GM18858 (cell line): ENCODE results near the gene U2SURP.
A peak's percentile ranks its signal among the peaks of the same experiment; 100 is the strongest.

Experiments
- ATAC-seq: cut with Tn5 transposase; IDR thresholded peaks from one replicate; pipeline ENCODE4 v1.9.1; 2021; ENCODE audit not compliant: unreplicated experiment

The U2SURP gene

DNA sequence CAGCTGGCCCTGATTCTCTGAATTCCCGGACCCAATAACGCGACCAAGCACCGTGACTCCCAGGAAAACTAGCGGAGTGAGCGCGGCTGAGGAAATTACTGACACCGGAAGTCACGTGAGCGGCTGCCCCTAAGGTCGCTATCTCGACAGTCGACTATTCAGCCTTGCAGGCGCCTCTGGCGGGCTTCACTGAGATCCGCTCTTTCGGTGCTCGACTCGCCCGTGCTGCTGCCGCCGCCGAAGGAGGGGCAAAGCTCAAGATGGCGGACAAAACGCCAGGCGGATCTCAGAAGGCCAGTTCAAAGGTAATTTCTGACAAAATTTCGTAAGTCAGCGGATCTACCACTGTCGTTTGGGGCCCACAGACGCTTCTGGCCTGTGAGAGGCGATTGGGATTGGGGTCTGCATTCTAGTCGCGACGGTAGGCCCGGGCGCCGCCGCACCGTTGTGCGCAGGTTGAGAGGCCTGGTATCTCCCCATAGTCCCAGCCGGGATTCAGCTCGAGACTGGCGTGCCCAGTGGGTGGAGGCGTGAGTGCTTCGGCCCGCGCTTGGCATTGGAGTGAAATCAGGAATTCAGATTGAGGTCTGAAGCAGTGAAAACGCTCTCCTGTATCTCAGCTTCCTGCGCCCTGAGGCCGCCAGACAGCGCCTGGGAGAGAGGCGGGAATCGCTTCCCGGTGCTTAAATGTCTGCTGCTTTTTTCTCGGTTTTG lies at the start of gene U2SURP:
TSS of gene U2SURP (plus strand) at position 202 of the 714 bp plus-strand sequence. CDS start at position 261, 59 bp downstream.
- peak; percentile 68 for ATAC-seq

DNA sequence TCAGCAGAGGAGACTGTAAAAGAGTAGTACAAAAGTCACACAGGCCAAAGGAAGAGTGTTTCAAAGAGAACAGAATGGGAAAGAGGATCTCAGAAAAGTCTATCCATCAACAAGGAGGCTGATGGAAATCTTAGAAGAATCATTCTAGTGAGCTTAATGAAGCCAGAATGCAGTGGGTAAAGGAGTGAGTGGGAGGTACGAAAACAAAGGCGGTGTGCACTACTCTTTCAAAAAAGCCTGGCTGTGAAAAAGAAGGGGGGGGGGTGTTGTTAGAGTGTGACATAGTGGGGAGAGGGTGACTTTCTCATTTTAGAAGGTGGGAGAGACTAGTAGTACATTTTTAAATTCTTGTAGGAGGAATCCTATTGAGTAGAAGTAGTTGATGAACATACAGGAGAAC lies 49.6 kb upstream of the U2SURP start:
- ATAC-seq: no peak

DNA sequence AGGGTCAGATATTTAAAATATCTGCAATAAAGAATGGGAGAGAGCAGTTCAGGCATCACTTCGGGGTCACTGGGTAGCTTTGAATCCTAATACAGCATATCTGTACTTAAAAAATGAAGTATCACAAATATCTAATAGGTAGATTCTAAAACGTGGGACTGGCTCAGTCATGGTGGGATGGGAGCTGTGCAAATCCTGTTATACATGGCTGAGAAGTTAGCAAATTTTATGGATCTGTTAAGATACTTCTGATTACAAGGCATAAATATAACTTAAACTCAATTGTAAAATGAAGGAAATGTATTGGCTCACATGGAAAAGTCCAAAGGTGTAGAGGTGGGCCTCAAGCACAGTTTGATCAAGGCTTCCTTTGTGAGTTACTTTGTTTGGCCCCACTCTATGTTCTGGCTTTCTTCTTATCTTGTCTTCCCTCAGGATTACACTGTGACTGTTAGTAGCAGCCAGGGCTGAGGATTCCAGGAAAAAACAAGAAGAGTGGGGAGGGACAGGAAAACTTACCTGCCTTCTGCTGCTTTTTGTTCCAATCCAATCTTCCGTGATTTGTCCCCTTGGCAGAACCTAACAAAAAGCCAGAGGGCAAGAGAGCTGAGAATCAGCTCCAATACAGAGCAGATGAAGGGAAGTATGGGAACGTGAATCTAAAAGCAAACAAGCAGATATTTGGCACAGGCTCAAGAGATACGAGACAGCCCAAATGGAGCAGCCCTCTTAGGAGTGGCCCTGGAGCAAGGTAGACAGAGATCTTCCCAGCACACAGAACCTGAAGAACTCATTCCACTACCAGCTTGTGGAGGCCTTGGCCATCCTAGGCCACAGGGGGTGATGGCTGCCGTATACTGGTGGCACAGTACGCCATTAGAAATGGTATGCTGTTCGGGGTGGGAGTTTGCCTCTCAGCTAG lies 48.8 kb upstream of the U2SURP start:
- no peak for ATAC-seq

DNA sequence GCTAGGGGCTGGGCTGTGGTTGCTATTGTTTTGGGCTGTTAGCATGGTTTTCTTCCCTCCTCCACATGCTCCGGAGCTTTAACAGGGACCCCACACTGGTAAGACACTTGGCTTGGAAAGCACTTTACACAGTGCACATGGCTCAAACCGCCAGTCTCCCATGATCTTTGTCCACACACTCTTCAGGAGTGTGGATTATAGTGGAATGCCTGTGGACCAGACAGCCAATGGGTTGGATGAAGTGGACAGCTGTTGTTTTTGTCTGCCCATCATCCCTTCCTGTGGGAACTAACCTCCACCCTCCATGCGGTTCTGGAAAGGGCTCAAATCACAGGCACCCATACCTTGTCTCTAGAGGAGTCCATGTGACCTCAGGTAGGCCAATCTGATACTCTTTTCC lies 47.9 kb upstream of the U2SURP start:
- no peak for ATAC-seq

DNA sequence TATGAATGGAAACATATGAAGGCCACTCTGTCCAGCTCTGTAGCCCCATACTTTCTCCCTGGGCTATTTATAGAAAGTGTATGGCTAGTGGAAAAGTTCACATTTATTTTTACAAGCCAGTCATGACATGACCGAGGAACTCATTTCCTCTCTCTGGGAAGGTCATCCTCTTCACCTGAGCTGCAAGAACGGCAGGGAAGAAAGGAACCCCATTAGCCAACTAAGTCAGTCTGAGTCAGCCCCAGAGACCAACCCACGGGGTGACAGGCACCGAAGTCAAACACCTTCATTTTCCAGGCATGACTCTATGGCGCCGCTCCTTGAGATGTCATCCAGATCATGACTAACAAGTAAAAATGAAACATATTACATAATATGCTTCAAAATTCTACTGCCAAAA lies 42.7 kb upstream of the U2SURP start:
- no peak for ATAC-seq

DNA sequence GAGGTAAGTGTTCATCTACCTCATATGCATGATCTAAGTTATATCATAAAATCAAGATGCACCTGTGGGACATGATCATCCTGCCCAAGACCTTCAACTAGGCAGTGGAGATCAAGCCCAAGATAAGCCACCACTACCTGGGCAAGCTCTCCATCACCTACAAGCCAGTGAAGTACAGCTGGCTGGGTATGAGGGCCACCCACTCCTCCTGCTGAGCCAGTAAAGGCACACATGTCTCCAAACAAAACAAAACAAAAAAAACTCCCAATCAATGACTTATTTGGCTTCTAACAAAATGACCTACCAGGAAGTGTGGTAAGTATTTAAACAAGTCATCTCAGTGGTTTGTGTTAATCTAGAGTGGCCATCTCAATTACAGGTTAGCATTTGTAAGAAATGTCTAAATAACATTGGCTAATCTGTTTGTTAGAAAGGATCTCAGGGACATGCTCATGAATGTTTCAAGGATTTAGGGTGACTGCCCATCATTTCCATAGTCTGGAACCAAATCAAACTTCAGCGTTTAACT lies 41.0 kb upstream of the U2SURP start:
- no peak for ATAC-seq

DNA sequence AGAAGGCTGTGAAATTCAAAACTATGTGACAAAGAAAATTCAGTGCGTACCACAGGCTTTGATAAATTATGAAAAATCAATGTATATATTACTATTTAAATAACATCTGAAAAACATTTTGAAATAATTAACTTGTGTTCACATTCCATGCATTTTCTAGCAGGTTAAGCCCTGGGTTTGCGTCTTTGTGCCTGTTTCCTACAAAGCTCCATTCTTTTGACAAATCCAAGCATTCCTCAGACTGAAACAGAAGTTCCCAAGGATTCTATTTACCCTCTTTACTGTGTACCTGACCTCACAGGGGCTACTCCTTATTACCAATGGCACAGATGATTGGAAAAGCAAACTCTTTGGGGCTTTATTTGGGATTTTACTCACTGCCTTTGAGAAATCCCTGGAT lies 39.8 kb upstream of the U2SURP start:
- no peak for ATAC-seq

DNA sequence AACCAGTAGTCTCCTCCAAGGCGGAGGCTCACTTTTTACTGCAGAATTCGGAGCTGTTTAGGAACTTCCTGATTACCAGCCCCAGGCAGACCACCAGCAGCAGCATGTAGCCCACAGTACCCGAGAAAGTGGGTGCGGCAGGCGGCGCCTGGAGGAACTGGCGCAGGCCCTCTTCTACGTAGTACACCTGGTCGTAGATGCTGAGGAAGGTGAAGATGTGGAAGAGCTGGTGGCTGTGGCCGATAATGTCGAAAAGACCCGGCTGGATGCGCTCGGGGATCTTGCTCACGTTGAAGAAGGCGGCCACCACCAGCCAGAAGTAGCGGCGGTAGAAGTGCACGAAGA lies 39.2 kb upstream of the U2SURP start:
- no peak for ATAC-seq

DNA sequence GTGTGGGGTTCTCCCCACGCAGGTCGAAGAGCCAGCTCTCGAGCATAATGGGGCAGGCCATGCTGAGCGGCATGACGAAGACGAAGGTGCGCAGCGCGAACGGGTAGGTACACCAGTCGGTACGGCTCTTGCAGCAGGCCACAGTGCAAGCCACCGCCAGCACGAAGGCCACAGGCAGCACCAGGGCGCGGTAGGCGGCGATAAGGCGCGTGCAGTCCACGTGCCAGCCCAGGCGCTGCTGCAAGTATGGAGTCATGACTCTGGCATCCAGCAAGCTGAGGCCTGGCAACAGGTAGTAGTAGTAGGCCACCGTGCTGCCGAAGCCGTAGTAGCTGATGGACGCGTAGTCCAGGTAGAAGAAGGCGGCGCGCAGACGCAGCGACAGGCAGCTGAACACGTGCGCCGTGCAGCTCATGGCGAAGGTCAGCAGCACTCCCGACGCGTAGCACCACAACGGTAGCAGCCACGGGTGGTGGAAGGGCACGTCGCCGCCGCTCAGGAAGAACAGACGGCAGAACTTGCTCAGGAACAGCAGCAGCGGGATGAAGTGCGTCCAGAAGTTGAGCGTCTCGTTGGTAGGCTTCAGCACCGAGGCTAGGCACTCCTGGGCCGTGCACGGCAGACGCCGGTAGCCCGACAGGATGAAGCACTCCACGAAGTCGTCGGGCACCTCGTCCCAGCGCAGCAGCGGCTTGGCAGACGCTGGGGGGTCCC lies 38.7 kb upstream of the U2SURP start:
- no peak for ATAC-seq

DNA sequence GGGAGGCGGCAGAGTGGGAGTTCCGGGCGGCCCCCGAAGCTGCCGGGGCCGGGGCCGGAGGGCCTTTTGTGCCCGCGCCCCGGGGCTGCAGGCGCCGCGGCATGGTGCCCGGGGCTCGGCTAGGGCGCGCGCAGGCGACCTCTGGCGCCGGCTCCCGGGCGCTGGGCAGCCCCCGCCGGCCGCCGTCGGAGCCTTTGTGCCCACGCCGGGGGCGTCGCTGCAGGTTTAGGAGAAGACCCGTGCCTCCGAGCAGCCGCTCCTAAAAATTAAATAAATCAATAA lies 38.2 kb upstream of the U2SURP start:
- ATAC-seq: no peak

DNA sequence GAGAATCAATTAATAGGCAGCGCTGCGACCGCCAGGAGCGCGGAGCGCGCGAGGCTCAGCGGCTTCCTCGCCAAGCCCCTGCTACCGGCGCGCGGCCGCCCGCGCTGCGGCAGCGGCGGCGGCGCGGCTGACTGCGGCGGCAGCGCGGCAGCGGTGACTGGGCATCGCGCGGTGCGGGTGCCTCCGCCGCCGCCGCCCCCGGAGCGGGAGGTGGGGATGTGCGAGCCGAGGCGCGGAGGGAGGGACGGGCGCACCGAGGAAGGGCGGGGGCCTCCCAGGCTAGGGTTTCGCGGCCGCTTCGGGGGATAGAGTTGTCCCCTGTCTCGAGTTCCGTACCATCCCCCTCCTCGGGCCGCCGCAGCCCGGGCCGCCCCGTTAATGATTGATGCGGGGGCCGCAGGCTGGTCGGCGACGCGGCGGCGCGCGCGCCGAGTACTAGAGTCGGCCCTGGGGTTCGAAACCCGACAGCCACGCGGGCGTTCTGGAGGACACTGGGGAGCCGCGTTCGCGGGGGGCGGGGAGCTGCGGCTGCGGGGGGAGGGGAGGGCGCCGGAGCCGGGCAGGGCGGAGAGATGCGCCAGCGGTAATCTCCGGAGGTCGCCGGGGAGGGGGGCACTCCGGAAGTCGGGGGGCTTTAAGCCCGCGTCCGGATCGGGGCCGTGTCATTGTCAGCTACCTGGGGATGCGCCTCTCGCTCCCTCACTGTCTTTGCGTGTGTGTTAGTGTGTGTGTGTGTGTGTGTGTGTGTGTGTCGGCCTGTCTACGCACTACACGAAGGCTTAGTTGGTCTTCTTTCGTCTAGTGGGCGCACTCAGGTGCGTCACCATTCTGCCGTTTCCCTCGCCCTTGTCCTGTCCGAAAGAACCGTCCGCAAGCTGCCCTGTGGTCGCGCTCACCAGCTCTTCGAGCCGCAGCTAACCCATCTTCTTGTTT lies 37.6 kb upstream of the U2SURP start, which contains the start of gene PAQR9:
TSS of gene PAQR9 (minus strand) at position 159 of the 933 bp plus-strand sequence. CDS start 338 bp downstream, outside the sequence.
- no peak for ATAC-seq

DNA sequence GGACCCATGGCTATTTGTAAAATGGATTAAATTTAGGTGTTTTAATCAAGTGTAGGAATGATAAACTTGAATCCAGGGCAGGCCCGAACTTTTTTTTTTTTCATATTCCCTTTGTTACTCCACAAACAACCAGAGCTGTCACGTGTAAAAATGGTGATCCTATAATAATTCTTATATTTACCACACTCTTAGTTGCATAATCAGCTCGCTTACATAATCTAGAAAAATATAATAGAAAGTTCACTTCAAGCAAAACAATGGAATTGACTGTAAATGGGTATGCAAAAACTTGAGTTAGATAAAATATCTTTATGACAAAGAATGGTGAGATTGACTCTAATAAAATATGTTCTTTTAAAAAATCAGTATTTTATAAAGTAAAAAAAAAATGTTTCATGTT lies 35.8 kb upstream of the U2SURP start:
- ATAC-seq: no peak

DNA sequence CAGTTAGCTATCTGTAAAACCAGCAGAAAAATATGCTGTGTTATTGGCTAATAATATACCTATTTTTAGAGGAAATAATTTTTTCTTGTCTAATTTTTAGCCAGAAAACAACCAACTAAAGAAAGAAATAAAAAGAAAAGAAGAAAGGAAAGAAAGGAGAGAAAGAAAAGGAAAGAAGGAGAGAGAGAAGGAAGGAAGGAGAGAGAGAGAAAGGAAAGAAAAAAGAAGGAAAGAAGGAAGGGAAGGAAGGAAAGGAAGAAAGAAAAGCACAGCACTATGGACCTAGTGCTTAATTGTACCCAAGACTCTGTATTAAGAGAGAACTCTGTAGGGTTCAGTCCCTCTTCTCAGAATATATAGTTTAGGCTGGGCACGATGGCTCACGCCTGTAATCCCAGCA lies 34.6 kb upstream of the U2SURP start:
- ATAC-seq: no peak

DNA sequence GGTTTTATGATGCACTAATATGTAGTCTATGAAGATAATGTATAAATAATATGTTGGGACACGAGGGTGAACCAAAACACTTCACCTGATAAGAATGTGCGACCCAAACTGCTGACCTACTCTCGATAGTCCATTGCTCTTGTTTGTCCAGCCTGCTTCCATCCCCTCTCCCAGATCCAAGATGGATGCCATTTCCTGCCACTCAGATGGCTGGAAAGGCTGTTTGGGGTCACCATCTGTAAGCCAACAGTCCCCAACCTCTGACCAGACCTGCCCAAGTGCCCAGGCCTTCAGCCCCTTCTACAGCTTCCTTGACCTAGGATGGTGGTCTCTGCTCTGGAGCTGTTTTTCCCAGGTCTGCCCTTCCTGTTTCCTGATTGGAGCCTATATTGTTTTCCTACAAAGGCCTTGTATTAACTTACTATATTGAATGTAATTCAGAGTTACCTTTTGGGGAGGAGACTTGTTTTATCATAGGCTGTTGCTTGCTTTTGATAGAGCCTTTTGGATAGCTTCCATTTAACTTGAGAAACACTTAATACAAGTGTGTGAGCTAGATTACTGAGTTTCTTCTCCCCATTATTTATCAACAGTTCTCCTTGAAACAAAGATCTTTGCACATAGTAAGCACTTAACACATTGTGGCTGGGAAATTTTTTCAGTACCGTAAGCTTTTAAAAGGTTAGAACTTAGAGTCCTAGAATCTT lies 32.9 kb upstream of the U2SURP start:
- no peak for ATAC-seq

DNA sequence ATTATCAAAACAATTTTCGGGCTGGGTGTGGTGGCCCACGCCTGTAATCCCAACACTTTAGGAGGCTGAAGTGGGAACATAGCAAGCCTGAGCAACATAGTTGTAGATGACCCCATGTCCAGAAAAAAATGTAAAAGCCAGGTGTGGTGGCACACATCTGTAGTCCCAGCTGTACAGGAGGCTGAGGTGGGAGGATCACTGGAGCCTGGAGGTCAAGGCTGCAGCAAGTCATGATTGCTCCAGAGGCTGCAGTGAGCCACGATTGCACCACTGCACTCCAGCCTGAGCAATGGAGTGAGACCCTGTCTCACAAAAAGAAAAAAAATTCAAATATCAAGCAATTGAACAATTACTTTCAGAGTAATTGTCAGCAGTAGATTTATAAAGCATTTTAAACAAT lies 29.9 kb upstream of the U2SURP start:
- ATAC-seq: no peak

DNA sequence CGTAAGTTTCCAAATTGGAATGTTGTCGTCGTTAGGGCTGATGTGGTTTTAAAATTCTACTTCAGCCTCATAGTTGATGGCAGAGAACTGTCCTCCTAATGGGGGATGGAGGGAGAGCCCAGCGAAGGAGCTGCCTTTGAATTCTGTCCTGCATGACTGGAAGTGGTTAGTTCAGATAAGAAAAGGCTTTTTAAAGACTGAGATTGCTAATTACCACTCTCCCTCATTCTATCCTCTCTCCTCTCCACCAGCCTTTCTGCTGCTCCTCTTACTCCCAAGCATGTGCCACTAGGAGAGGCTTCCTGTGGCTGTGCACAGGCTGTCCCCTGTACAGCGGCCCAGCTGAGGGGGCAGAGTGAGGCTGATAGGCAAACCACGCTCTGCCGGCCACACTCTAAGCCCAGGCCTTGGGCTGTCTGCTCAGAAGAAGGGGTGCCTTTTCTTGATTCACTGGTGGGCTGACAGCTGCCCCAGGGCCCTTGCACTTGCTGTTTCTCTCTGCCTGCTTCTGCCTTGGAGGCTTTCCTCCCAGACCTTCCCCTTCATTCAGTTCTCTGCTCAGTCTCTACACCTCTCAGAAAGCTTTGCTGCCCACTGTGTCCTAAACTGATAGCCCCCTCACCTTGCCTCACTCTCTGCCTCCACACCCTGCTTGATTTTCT lies 29.1 kb upstream of the U2SURP start:
- no peak for ATAC-seq

DNA sequence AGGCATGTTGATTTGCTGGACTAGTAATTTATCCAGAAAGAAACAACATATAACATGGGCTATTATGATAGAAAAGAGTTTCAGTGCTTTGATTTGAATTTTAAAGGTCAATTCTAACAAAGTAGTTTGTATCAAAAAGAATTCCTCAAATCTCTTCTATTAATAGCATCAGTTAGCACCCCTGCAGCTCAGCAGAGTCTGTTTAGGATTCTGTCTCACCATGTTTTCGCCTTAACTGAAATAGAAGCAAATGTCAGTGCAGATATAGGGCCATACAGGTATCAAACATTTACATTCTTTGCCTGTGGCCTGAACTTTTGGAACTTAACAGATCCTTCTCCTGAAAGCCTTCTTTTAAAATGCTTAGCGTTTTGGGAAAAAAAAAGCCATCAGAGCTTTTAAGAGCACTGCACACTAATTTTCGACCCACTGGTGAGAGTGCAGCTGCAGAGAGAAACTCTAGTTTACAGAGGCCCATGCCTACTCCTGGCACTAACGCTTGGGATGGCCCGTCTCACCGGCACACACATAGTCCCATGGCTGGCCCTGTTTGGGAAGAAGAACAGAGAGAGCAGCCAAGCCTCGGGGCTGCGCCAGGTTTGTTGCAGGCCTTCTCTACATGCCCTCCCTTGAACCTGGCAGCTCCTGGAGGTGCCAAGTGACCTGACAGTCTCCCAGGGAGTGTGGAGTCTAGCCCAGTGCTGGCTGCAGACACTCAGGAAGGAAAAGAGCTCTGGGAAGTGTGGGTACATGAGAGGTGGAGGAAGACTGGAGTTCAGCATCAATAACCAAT lies 28.0 kb upstream of the U2SURP start:
- ATAC-seq: no peak

DNA sequence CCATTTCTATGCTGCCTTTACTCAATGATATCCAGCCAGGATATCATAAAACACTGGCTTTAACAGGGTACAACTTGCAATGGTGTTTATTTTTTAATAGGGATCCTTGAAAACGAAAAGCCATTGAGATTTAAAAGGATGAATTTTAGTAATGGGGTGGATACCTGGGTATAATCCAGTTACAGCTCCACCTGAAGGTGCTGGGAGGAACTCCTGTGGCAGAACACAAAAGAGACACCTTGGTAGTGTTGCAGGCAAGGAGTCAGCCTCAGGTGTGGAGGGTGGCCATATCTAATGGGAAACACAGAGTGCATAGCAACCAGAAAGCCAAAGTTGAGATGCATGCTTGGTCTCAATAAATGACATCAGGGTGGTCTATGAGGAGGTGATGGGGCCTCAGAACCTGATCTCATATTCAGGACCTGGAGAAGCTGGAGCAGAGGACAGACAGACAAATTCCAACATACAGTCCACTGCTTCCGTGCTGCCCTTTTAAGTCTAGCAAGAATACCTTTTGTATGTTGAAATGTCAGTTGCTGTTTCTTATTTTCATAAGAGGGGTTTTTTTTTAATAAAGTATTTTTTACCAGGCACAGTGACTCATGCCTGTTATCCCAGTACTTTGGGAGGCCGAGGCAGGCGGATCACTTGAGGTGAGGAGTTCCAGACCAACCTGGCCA lies 25.9 kb upstream of the U2SURP start:
- ATAC-seq: no peak
